OCI-LY1 (cell line): Measurements from ENCODE around the gene AP2A2.

Source experiments
- H2AFZ ChIP-seq: fragments of 200-600 bp; sonication (generic), shearing (Covaris generic); 2 replicates; pipeline ENCODE4 v1.6.0; 2014; ENCODE audit warnings: antibody characterized with exemption, mild to moderate bottlenecking, low read length
- H3F3A ChIP-seq: fragments of 200-600 bp; sonication (generic), shearing (Covaris generic); 2 replicates; pipeline ENCODE4 v1.6.0; 2014; ENCODE audit warnings: mild to moderate bottlenecking, antibody characterized with exemption, low read length, moderate library complexity; ENCODE audit not compliant: insufficient read depth
- H3K27ac ChIP-seq: fragments of 200-600 bp; sonication (generic); 2 replicates; pipeline ENCODE4 v1.5.1; 2014; ENCODE audit warnings: low read length, mixed run types, mild to moderate bottlenecking, low read depth; ENCODE audit not compliant: poor library complexity, severe bottlenecking
- H3K27me3 ChIP-seq: fragments of 200-600 bp; sonication (generic); 2 replicates; pipeline ENCODE4 v1.6.0; 2014; ENCODE audit warnings: antibody characterized with exemption, mild to moderate bottlenecking, low read length, moderate library complexity; ENCODE audit not compliant: insufficient read depth
- H3K36me3 ChIP-seq: fragments of 200-600 bp; sonication (generic); 2 replicates; pipeline ENCODE4 v1.6.1; 2014; ENCODE audit warnings: mild to moderate bottlenecking, antibody characterized with exemption, low read length, moderate library complexity, mixed read lengths; ENCODE audit not compliant: insufficient read depth
- H3K4me1 ChIP-seq: fragments of 200-600 bp; sonication (generic); 2 replicates; pipeline ENCODE4 v1.5.1; 2014; ENCODE audit warnings: mild to moderate bottlenecking, low read length, moderate library complexity; ENCODE audit not compliant: insufficient read depth, severe bottlenecking
- H3K4me2 ChIP-seq: fragments of 200-600 bp; sonication (generic), shearing (Covaris generic); 2 replicates; pipeline ENCODE4 v1.6.1; 2014; ENCODE audit warnings: low read length
- H3K4me3 ChIP-seq: fragments of 200-600 bp; sonication (generic); 2 replicates; pipeline ENCODE4 v1.5.1; 2014; ENCODE audit warnings: low read length, low read depth, mild to moderate bottlenecking, mixed read lengths; ENCODE audit not compliant: poor library complexity, severe bottlenecking
- H3K79me2 ChIP-seq: fragments of 200-600 bp; shearing (Covaris generic); 2 replicates; pipeline ENCODE4 v1.6.1; 2016; ENCODE audit warnings: mixed run types, low read length, mixed read lengths; ENCODE audit not compliant: insufficient read depth
- H3K9ac ChIP-seq: fragments of 200-600 bp; sonication (generic), shearing (Covaris generic); 2 replicates; pipeline ENCODE4 v1.6.1; 2014; ENCODE audit warnings: mild to moderate bottlenecking, low read length, mixed read lengths
- H3K9me2 ChIP-seq: fragments of 200-600 bp; sonication (generic), shearing (Covaris generic); 2 replicates; pipeline ENCODE4 v1.6.1; 2014; ENCODE audit warnings: low read depth, mild to moderate bottlenecking, low read length, mixed read lengths
- H3K9me3 ChIP-seq: fragments of 200-600 bp; shearing (Covaris generic); 2 replicates; pipeline ENCODE4 v1.6.1; 2014; ENCODE audit warnings: low read length, mixed read lengths
- H4K20me1 ChIP-seq: fragments of 200-600 bp; sonication (generic), shearing (Covaris generic); 2 replicates; pipeline ENCODE4 v1.6.0; 2016; ENCODE audit warnings: mild to moderate bottlenecking, low read length; ENCODE audit not compliant: insufficient read depth
- CTCF ChIP-seq: fragments of 200-600 bp; sonication (generic), shearing (Covaris generic); IDR thresholded peaks from 2 replicates; pipeline ENCODE4 v1.5.1; 2017; ENCODE audit warnings: mild to moderate bottlenecking, antibody characterized with exemption, low read length, moderate library complexity, mixed read lengths
- EZH2 ChIP-seq: fragments of 200-600 bp; sonication (generic), shearing (Covaris generic); IDR thresholded peaks from 2 replicates; pipeline ENCODE4 v1.8.0; 2017; ENCODE audit warnings: borderline replicate concordance, mixed run types, mild to moderate bottlenecking, antibody characterized with exemption, low read length, moderate library complexity, mixed read lengths

AP2A2 gene

GRCh38 chr11:914204-914603 lies 11.5 kb upstream of the AP2A2 start:
- Histone ChIP-seq H3K9me3 (no peaks in the 10 kb centered on the region), H3K9ac (no peak overlapping the region), H3F3A (no peaks in the 10 kb centered on the region), H3K27ac (no peak overlapping the region), H3K36me3 (no peaks in the 10 kb centered on the region), H2AFZ (no peak overlapping the region), H3K4me2 (no peak overlapping the region), H3K9me2 (no peaks in the 10 kb centered on the region), H4K20me1 (no peaks in the 10 kb centered on the region), H3K4me3 (no peak overlapping the region), H3K27me3 (no peaks in the 10 kb centered on the region; the same call in 1 of the 2 replicates), H3K79me2 (0 out of 2 replicates have a peak, but pooled peaks cover 7% of the 10 kb centered on the region), H3K4me1 (peaks cover 16% of the 10 kb centered on the region)
- TF ChIP-seq CTCF (no peak), EZH2 (no peak)

GRCh38 chr11:914747-915501 lies 10.7 kb upstream of the AP2A2 start:
- H3K9ac ChIP-seq = no peak overlapping the region
- 0 out of 2 replicates have a peak, but pooled peaks cover 3% of the 10 kb centered on the region for H3K79me2 ChIP-seq
- H3K4me2 ChIP-seq = no peak overlapping the region
- no peak overlapping the region for H2AFZ ChIP-seq
- TF ChIP-seq EZH2 = no peak
- TF ChIP-seq CTCF = no peak
- H3F3A ChIP-seq = no peaks in the 10 kb centered on the region
- no peak overlapping the region for H3K4me3 ChIP-seq
- no peaks in the 10 kb centered on the region for H3K9me2 ChIP-seq
- no peaks in the 10 kb centered on the region for H3K9me3 ChIP-seq
- peaks cover 9% of the 10 kb centered on the region for H3K4me1 ChIP-seq
- no peaks in the 10 kb centered on the region; the same call in 1 of the 2 replicates for H3K27me3 ChIP-seq
- no peaks in the 10 kb centered on the region for H3K36me3 ChIP-seq
- H3K27ac ChIP-seq = no peak overlapping the region
- no peaks in the 10 kb centered on the region for H4K20me1 ChIP-seq

- Histone ChIP-seq H3K9ac (no peak overlapping the region), H4K20me1 (no peaks in the 10 kb centered on the region), H3K4me1 (no peaks in the 10 kb centered on the region), H3K79me2 (no peaks in the 10 kb centered on the region), H3F3A (no peaks in the 10 kb centered on the region), H3K4me2 (no peak overlapping the region), H3K27me3 (no peaks in the 10 kb centered on the region), H2AFZ (no peak overlapping the region), H3K9me3 (no peaks in the 10 kb centered on the region), H3K36me3 (no peaks in the 10 kb centered on the region), H3K27ac (no peak overlapping the region), H3K9me2 (no peaks in the 10 kb centered on the region), H3K4me3 (no peak overlapping the region)
- TF ChIP-seq CTCF = no peak
- TF ChIP-seq EZH2 = no peak
These were observed 8.2 kb upstream of the AP2A2 start for GRCh38 chr11:917426-917825.
